OCI-LY1 (cell line): ENCODE measurements around the gene LSAMP.

Experiments used
- H2AFZ ChIP-seq: fragments of 200-600 bp; sonication (generic), shearing (Covaris generic); 2 replicates; pipeline ENCODE4 v1.6.0; 2014; ENCODE audit warnings: antibody characterized with exemption, mild to moderate bottlenecking, low read length
- H3F3A ChIP-seq: fragments of 200-600 bp; sonication (generic), shearing (Covaris generic); 2 replicates; pipeline ENCODE4 v1.6.0; 2014; ENCODE audit warnings: mild to moderate bottlenecking, antibody characterized with exemption, low read length, moderate library complexity; ENCODE audit not compliant: insufficient read depth
- H3K27ac ChIP-seq: fragments of 200-600 bp; sonication (generic); 2 replicates; pipeline ENCODE4 v1.5.1; 2014; ENCODE audit warnings: low read length, mixed run types, mild to moderate bottlenecking, low read depth; ENCODE audit not compliant: poor library complexity, severe bottlenecking
- H3K27me3 ChIP-seq: fragments of 200-600 bp; sonication (generic); 2 replicates; pipeline ENCODE4 v1.6.0; 2014; ENCODE audit warnings: antibody characterized with exemption, mild to moderate bottlenecking, low read length, moderate library complexity; ENCODE audit not compliant: insufficient read depth
- H3K36me3 ChIP-seq: fragments of 200-600 bp; sonication (generic); 2 replicates; pipeline ENCODE4 v1.6.1; 2014; ENCODE audit warnings: mild to moderate bottlenecking, antibody characterized with exemption, low read length, moderate library complexity, mixed read lengths; ENCODE audit not compliant: insufficient read depth
- H3K4me1 ChIP-seq: fragments of 200-600 bp; sonication (generic); 2 replicates; pipeline ENCODE4 v1.5.1; 2014; ENCODE audit warnings: mild to moderate bottlenecking, low read length, moderate library complexity; ENCODE audit not compliant: insufficient read depth, severe bottlenecking
- H3K4me2 ChIP-seq: fragments of 200-600 bp; sonication (generic), shearing (Covaris generic); 2 replicates; pipeline ENCODE4 v1.6.1; 2014; ENCODE audit warnings: low read length
- H3K4me3 ChIP-seq: fragments of 200-600 bp; sonication (generic); 2 replicates; pipeline ENCODE4 v1.5.1; 2014; ENCODE audit warnings: low read length, low read depth, mild to moderate bottlenecking, mixed read lengths; ENCODE audit not compliant: poor library complexity, severe bottlenecking
- H3K79me2 ChIP-seq: fragments of 200-600 bp; shearing (Covaris generic); 2 replicates; pipeline ENCODE4 v1.6.1; 2016; ENCODE audit warnings: mixed run types, low read length, mixed read lengths; ENCODE audit not compliant: insufficient read depth
- H3K9ac ChIP-seq: fragments of 200-600 bp; sonication (generic), shearing (Covaris generic); 2 replicates; pipeline ENCODE4 v1.6.1; 2014; ENCODE audit warnings: mild to moderate bottlenecking, low read length, mixed read lengths
- H3K9me2 ChIP-seq: fragments of 200-600 bp; sonication (generic), shearing (Covaris generic); 2 replicates; pipeline ENCODE4 v1.6.1; 2014; ENCODE audit warnings: low read depth, mild to moderate bottlenecking, low read length, mixed read lengths
- H3K9me3 ChIP-seq: fragments of 200-600 bp; shearing (Covaris generic); 2 replicates; pipeline ENCODE4 v1.6.1; 2014; ENCODE audit warnings: low read length, mixed read lengths
- H4K20me1 ChIP-seq: fragments of 200-600 bp; sonication (generic), shearing (Covaris generic); 2 replicates; pipeline ENCODE4 v1.6.0; 2016; ENCODE audit warnings: mild to moderate bottlenecking, low read length; ENCODE audit not compliant: insufficient read depth
- EZH2 ChIP-seq: fragments of 200-600 bp; sonication (generic), shearing (Covaris generic); IDR thresholded peaks from 2 replicates; pipeline ENCODE4 v1.8.0; 2017; ENCODE audit warnings: borderline replicate concordance, mixed run types, mild to moderate bottlenecking, antibody characterized with exemption, low read length, moderate library complexity, mixed read lengths
- TF ChIP-seq, protein P1 (sequence below): fragments of 200-600 bp; sonication (generic), shearing (Covaris generic); IDR thresholded peaks from 2 replicates; pipeline ENCODE4 v1.5.1; 2017; ENCODE audit warnings: mild to moderate bottlenecking, antibody characterized with exemption, low read length, moderate library complexity, mixed read lengths

LSAMP gene

GRCh38 chr3:115808816-115809215, 636.5 kb downstream of the LSAMP start:
- Histone ChIP-seq H3K79me2 (no peaks in the 10 kb centered on the region), H3K4me3 (no peak overlapping the region), H3K9me2 (no peaks in the 10 kb centered on the region), H3K36me3 (no peaks in the 10 kb centered on the region), H3K4me1 (no peaks in the 10 kb centered on the region), H4K20me1 (no peaks in the 10 kb centered on the region), H3K27ac (no peak overlapping the region), H2AFZ (no peak overlapping the region), H3K4me2 (no peak overlapping the region), H3K9me3 (no peaks in the 10 kb centered on the region), H3K27me3 (no peaks in the 10 kb centered on the region), H3F3A (no peaks in the 10 kb centered on the region), H3K9ac (no peak overlapping the region)
- no peak for TF ChIP-seq EZH2
- TF ChIP-seq, protein P1, sequence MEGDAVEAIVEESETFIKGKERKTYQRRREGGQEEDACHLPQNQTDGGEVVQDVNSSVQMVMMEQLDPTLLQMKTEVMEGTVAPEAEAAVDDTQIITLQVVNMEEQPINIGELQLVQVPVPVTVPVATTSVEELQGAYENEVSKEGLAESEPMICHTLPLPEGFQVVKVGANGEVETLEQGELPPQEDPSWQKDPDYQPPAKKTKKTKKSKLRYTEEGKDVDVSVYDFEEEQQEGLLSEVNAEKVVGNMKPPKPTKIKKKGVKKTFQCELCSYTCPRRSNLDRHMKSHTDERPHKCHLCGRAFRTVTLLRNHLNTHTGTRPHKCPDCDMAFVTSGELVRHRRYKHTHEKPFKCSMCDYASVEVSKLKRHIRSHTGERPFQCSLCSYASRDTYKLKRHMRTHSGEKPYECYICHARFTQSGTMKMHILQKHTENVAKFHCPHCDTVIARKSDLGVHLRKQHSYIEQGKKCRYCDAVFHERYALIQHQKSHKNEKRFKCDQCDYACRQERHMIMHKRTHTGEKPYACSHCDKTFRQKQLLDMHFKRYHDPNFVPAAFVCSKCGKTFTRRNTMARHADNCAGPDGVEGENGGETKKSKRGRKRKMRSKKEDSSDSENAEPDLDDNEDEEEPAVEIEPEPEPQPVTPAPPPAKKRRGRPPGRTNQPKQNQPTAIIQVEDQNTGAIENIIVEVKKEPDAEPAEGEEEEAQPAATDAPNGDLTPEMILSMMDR, result no peak

DNA sequence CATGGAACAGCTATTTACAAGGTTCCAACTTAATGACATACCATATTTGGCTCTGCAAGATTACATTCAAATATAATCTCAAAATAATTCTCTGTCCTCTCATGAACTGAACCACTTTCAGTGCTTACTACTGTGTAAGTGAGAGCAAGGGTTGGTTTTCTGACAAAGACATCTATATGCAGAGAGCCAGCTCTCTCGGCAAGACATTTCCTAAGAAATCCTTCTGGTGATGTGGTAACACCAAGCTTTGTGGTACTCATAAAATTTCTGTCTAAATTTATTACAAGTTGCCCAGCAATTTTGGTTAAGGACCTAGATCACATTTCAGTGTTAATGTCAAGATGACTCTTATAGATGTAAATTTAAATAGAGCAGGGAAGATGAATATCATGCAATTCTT, 637.0 kb downstream of the LSAMP start:
- Histone ChIP-seq H3K9ac (no peak overlapping the region), H3K79me2 (no peaks in the 10 kb centered on the region), H2AFZ (no peak overlapping the region), H3K36me3 (no peaks in the 10 kb centered on the region), H3K4me2 (no peak overlapping the region), H4K20me1 (no peaks in the 10 kb centered on the region), H3K9me3 (no peaks in the 10 kb centered on the region), H3K27me3 (no peaks in the 10 kb centered on the region), H3K27ac (no peak overlapping the region), H3F3A (no peaks in the 10 kb centered on the region), H3K9me2 (no peaks in the 10 kb centered on the region), H3K4me3 (no peak overlapping the region), H3K4me1 (no peaks in the 10 kb centered on the region)
- TF ChIP-seq EZH2, result no peak
- TF ChIP-seq, protein P1, result no peak

DNA sequence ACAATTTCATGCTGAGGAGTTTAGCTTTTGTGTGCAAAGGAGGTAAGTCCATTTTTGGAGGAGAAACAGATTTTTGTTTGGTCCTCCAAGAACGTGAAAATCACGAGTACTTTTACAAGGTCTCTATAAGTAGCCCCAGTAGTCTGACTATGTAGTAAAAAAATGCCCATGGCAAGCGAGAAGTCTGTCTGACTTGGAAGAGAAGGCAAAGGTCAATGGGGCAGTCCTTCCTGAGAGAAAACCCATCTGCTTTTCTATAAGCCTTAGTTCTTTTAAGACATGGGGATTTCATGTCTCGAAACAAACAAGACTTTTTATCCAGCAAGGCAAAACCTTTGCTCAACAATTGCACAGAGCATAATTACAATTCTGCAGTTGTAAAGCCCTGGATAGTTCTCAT, 638.8 kb downstream of the LSAMP start:
- Histone ChIP-seq H3K9ac (no peak overlapping the region), H3K4me2 (no peak overlapping the region), H3K9me3 (no peaks in the 10 kb centered on the region), H3K36me3 (no peaks in the 10 kb centered on the region), H3K27me3 (no peaks in the 10 kb centered on the region), H2AFZ (no peak overlapping the region), H4K20me1 (no peaks in the 10 kb centered on the region), H3F3A (no peaks in the 10 kb centered on the region), H3K9me2 (no peaks in the 10 kb centered on the region), H3K4me3 (no peak overlapping the region), H3K27ac (no peak overlapping the region), H3K79me2 (no peaks in the 10 kb centered on the region), H3K4me1 (no peaks in the 10 kb centered on the region)
- no peak for TF ChIP-seq EZH2
- TF ChIP-seq, protein P1, result no peak
